HepG2 (cell line): ENCODE data around the gene SCFD1. TPM values are rescaled to one million over a fixed set of nuclear protein-coding genes. Genes with fewer than 3 reads are reported as not detected.

Source experiments
- ATAC-seq: fragments of 200-7000 bp; cut with Tn5 transposase; 3 replicates; pipeline ENCODE4 v1.9.1; 2020; ENCODE audit warnings: mild to moderate bottlenecking, moderate library complexity
- BruUV-seq: library from RNA; stranded (reverse); fragments of 400-500 nt; replicated peaks from 2 replicates; lab custom pipeline; 2021; lab: Mats Ljungman, UMichigan
- CTCF ChIA-PET: fragments of 300-600 bp; formaldehyde crosslinking; extraction: SDS; loops from one replicate; lab custom pipeline; 2021; ENCODE audit warnings: low total read pairs, inconsistent platforms, low intra/inter-chr PET ratio; lab: Yijun Ruan, JAX
- POLR2A ChIA-PET: fragments of 350-600 bp; sonication (Branson Sonifier 250); formaldehyde crosslinking; loops from one replicate; lab custom pipeline; 2020; ENCODE audit warnings: antibody characterized with exemption, inconsistent platforms; lab: Yijun Ruan, JAX
- DNase-seq: peaks from one replicate; pipeline ENCODE4 v3.0.0-alpha.2; 2015; ENCODE audit warnings: low spot score
- FAIRE-seq: peaks from 3 replicates; lab custom pipeline; 2011; peaks lifted over from hg19 to GRCh38; lab: Jason Lieb, UNC
- H2AFZ ChIP-seq: one replicate; pipeline ENCODE4 v1.6.1; 2011; ENCODE audit warnings: low read length, inconsistent platforms
- H3K27ac ChIP-seq: fragments of 300-600 bp; 3 replicates; pipeline ENCODE4 v1.8.0; 2011; ENCODE audit warnings: mixed run types, mild to moderate bottlenecking, mixed read lengths, low read length, inconsistent platforms; ENCODE audit not compliant: insufficient read depth; ENCODE audit errors: extremely low read length
- H3K27me3 ChIP-seq, 2 experiments: fragments of 200-600 bp in 1 of 2; 2 replicates in 1 of 2; 3 replicates in 1 of 2; pipeline versions ENCODE4 v1.6.0 to v1.8.0; 2011; ENCODE audit warnings: low read length in 2 of 2, mild to moderate bottlenecking in 2 of 2, moderate library complexity in 2 of 2, inconsistent platforms in 1 of 2; ENCODE audit not compliant: insufficient read depth in 2 of 2, control insufficient read depth in 1 of 2
- H3K36me3 ChIP-seq, 2 experiments: fragments of 200-600 bp in 1 of 2; replicated peaks in 1 of 2; 2 replicates in 1 of 2; 3 replicates in 1 of 2; pipeline versions ENCODE4 v1.5.1 to v1.8.0; 2011; ENCODE audit warnings: low read length in 2 of 2, inconsistent platforms in 1 of 2; ENCODE audit not compliant: insufficient read depth in 2 of 2, control insufficient read depth in 1 of 2
- H3K4me1 ChIP-seq: 2 replicates; pipeline ENCODE4 v1.5.1; 2012; ENCODE audit warnings: low read length, inconsistent platforms; ENCODE audit not compliant: insufficient read depth
- H3K4me2 ChIP-seq: 2 replicates; pipeline ENCODE4 v1.6.0; 2011; ENCODE audit warnings: low read depth, low read length, inconsistent platforms
- H3K4me3 ChIP-seq, 3 experiments: fragments of 200-600 bp in 1 of 3; sonication (generic), shearing (Covaris generic) in 1 of 3; replicated peaks in 1 of 3; 2 replicates each; pipeline ENCODE4 v1.5.1; 2011 to 2016; ENCODE audit warnings: low read length in 3 of 3, inconsistent platforms in 2 of 3, low read depth in 2 of 3, mild to moderate bottlenecking in 2 of 3, control low read depth in 1 of 3, mixed read lengths in 1 of 3; ENCODE audit not compliant: insufficient read depth in 1 of 3
- H3K79me2 ChIP-seq: one replicate; pipeline ENCODE4 v1.6.1; 2011; ENCODE audit warnings: low read length, inconsistent platforms; ENCODE audit not compliant: insufficient read depth
- H3K9ac ChIP-seq: 2 replicates; pipeline ENCODE4 v1.6.0; 2011; ENCODE audit warnings: mild to moderate bottlenecking, low read depth, low read length, inconsistent platforms; ENCODE audit not compliant: insufficient read depth
- H3K9me3 ChIP-seq: 2 replicates; pipeline ENCODE4 v1.5.1; 2012; ENCODE audit warnings: mild to moderate bottlenecking, low read length
- H4K20me1 ChIP-seq: 2 replicates; pipeline ENCODE4 v1.6.0; 2011; ENCODE audit warnings: inconsistent platforms, mild to moderate bottlenecking, low read length, moderate library complexity; ENCODE audit not compliant: insufficient read depth
- BORCS8-MEF2B ChIP-seq: sonication (generic); formaldehyde crosslinking; IDR thresholded peaks from 2 replicates; pipeline ENCODE4 v1.8.0; 2022; ENCODE audit warnings: mild to moderate bottlenecking, missing genetic modification reagents
- E2F1 ChIP-seq: sonication (generic); formaldehyde crosslinking; IDR thresholded peaks from 2 replicates; pipeline ENCODE4 v1.5.0; 2020; ENCODE audit warnings: missing genetic modification reagents
- HIC2 ChIP-seq: sonication (generic); formaldehyde crosslinking; IDR thresholded peaks from 2 replicates; pipeline ENCODE4 v1.9.0; 2022; ENCODE audit warnings: low read depth, missing genetic modification reagents
- KDM2A ChIP-seq: sonication (generic); formaldehyde crosslinking; IDR thresholded peaks from 2 replicates; pipeline ENCODE4 v1.4.0; 2020; ENCODE audit warnings: low read depth, missing genetic modification reagents, borderline replicate concordance
- KLF15 ChIP-seq: sonication (generic); formaldehyde crosslinking; IDR thresholded peaks from 2 replicates; pipeline ENCODE4 v1.8.1; 2023; ENCODE audit warnings: borderline replicate concordance, mild to moderate bottlenecking, inconsistent platforms, missing genetic modification reagents, mixed read lengths
- MTERF4 ChIP-seq: sonication (generic); formaldehyde crosslinking; IDR thresholded peaks from 2 replicates; pipeline ENCODE4 v1.8.0; 2023; ENCODE audit warnings: mild to moderate bottlenecking, missing genetic modification reagents
- PBX3 ChIP-seq: sonication (generic); formaldehyde crosslinking; IDR thresholded peaks from 2 replicates; pipeline ENCODE4 v1.8.1; 2023; ENCODE audit warnings: missing genetic modification reagents, inconsistent platforms, borderline replicate concordance
- THRA ChIP-seq: sonication (generic); formaldehyde crosslinking; IDR thresholded peaks from 2 replicates; pipeline ENCODE4 v1.4.0; 2020; ENCODE audit warnings: missing genetic modification reagents, borderline replicate concordance
- ZBTB20 ChIP-seq: sonication (generic); formaldehyde crosslinking; IDR thresholded peaks from 2 replicates; pipeline ENCODE4 v1.8.1; 2023; ENCODE audit warnings: missing genetic modification reagents, low read depth, mild to moderate bottlenecking, borderline replicate concordance
- ZBTB8A ChIP-seq: sonication (generic); formaldehyde crosslinking; IDR thresholded peaks from 2 replicates; pipeline ENCODE4 v1.4.0; 2020; ENCODE audit warnings: mild to moderate bottlenecking, low read depth, missing genetic modification reagents, borderline replicate concordance
- ZHX1 ChIP-seq: sonication (generic); formaldehyde crosslinking; IDR thresholded peaks from 2 replicates; pipeline ENCODE4 v1.8.1; 2022; ENCODE audit warnings: low read depth, mild to moderate bottlenecking, missing genetic modification reagents
- ZNF660 ChIP-seq: sonication (generic); formaldehyde crosslinking; IDR thresholded peaks from 2 replicates; pipeline ENCODE4 v1.5.1; 2020; ENCODE audit warnings: mild to moderate bottlenecking, low read depth, missing genetic modification reagents, borderline replicate concordance
- ZNF775 ChIP-seq: sonication (generic); formaldehyde crosslinking; IDR thresholded peaks from 2 replicates; pipeline ENCODE4 v1.4.0; 2020; ENCODE audit warnings: missing genetic modification reagents, mild to moderate bottlenecking, moderate library complexity, borderline replicate concordance
- WGBS: methylation state at CpG from one replicate; pipeline ENCODE4 v1.1.6; 2017; ENCODE audit warnings: low lambda C conversion rate; 5-methylcytosine and 5-hydroxymethylcytosine counted together
- in situ Hi-C: cut with HindIII; loops from 2 replicates; pipeline ENCODE4 v1.10.0; 2017; ENCODE audit warnings: low pct_unique_long_range_greater_than_20kb; ENCODE audit not compliant: extremely low pct_ligation_motif_present
- intact Hi-C: fragments of 100-400 bp; cut with micrococcal nuclease; formaldehyde crosslinking; loops from one replicate; pipeline ENCODE4 v1.10.0; 2022; ENCODE audit not compliant: unreplicated experiment
- polyA plus RNA-seq, 8 experiments: library from polyadenylated mRNA; depleted of rRNA in 3 of 8; stranded (reverse) in 7 of 8; unstranded in 1 of 8; fragments of >200 nt; fragmentation: Illumina TruSeq in 4 of 8; extraction: Trizol in 4 of 8; gene quantifications; 2 replicates each; pipeline versions ENCODE4 v1.2.1 to v1.2.3, GENCODE V29; 2011 to 2016; ENCODE audit warnings: low read depth in 4 of 8, missing spikeins in 1 of 8, mixed read lengths in 1 of 8; ENCODE audit not compliant: insufficient read depth in 1 of 8
- total RNA-seq, 5 experiments: library from RNA; depleted of rRNA; stranded (reverse); fragments of >200 nt; fragmentation: Illumina TruSeq; extraction: Trizol; gene quantifications; 2 replicates each; pipeline ENCODE4 v1.2.3, GENCODE V29; 2016; ENCODE audit warnings: low read depth in 1 of 5

The SCFD1 gene
- total and polyA plus RNA-seq, 2 of the 13 experiments (the other 11 are each of a cell fraction or from before 2014, with no cell fraction given), result 235 to 256 TPM

- TF ChIP-seq ZBTB8A, result no peak
Observed at GRCh38 chr14:30708157-30708556, 86.0 kb downstream of the SCFD1 start (continued).

GRCh38 chr14:30709201-30709600, 87.1 kb downstream of the SCFD1 start:
- H3K4me2 ChIP-seq, result no peak overlapping the region
- no peak overlapping the region for H2AFZ ChIP-seq
- ChIA-PET POLR2A (no interaction called here), CTCF (no interaction called here)
- H3K27me3 ChIP-seq, result no peaks in the 10 kb centered on the region
- DNase-seq, result no peak
- FAIRE-seq, result no peak
- H3K27ac ChIP-seq, result no peak overlapping the region
- H3K79me2 ChIP-seq, result no peaks in the 10 kb centered on the region
- H3K4me1 ChIP-seq, result no peaks in the 10 kb centered on the region
- ATAC-seq, result no peak
- no peaks in the 10 kb centered on the region for H4K20me1 ChIP-seq
- intact Hi-C loops (no loop called here), in situ Hi-C loops (no loop called here)
- H3K4me3 ChIP-seq, result no peak overlapping the region
- no peaks in the 10 kb centered on the region for H3K9me3 ChIP-seq
- no TSS peak for BruUV-seq
- H3K36me3 ChIP-seq, result peaks cover 21 to 54% of the 10 kb centered on the region in 2 experiments
- no peak overlapping the region for H3K9ac ChIP-seq
- 98% methylated on average over 3 of the region's 3 CpGs for WGBS
- TF ChIP-seq ZBTB20 (no peak), ZHX1 (CRISPR knock-in tag) (no peak), HIC2 (no peak), ZNF660 (CRISPR knock-in tag) (no peak), KDM2A (CRISPR knock-in tag) (no peak), THRA (CRISPR knock-in tag) (no peak), KLF15 (CRISPR knock-in tag) (no peak), MTERF4 (CRISPR knock-in tag) (no peak), BORCS8-MEF2B (CRISPR knock-in tag) (no peak), PBX3 (no peak), ZNF775 (CRISPR knock-in tag) (no peak), E2F1 (CRISPR knock-in tag) (no peak)
